ENCODE data around the gene B3GNT8. TPM values are rescaled to one million over a fixed set of nuclear protein-coding genes. Genes with fewer than 3 reads are reported as not detected.

The B3GNT8 gene
- 8.0 TPM for total RNA-seq

GRCh38 chr19:41426952-41427646 is at the start of gene B3GNT8:
TSS of gene B3GNT8 (minus strand) at chr19:41427374. CDS start at chr19:41426778, 596 bp downstream.

GRCh38 chr19:41442473-41443355 is 15.5 kb upstream of the B3GNT8 start, which contains the start of gene ERICH4:
TSS of gene ERICH4 (plus strand) at chr19:41443156. CDS start at chr19:41443170, 14 bp downstream.

GRCh38 chr19:41439441-41440222 is 12.5 kb upstream of the B3GNT8 start, which contains the start of gene DMAC2:
TSS of gene DMAC2 (minus strand) at chr19:41439912. CDS start at chr19:41439899, 13 bp downstream.

GRCh38 chr19:41397086-41398049 is 29.8 kb downstream of the B3GNT8 start, which contains the start of the genes BCKDHA and EXOSC5:
TSS of gene BCKDHA (plus strand) at chr19:41397818. CDS start at chr19:41397828, 10 bp downstream.
TSS of gene EXOSC5 (minus strand) at chr19:41397359. CDS start at chr19:41397328, 31 bp downstream.

GRCh38 chr19:41376241-41376997 is 50.8 kb downstream of the B3GNT8 start, which contains the start of gene TMEM91:
TSS of gene TMEM91 (plus strand) at chr19:41376533. CDS start at chr19:41378310, 1,777 bp downstream.

Small RNA genes lying within 50 kb of the gene (small RNA-seq; reads per million reads assigned to genes)
- not detected for gene RF00017 (ENCODE audit: low replicate concordance)

Other genes with a start within 250 kb of the B3GNT8 start
- 1.3 TPM for gene CYP2S1, start 234.2 kb downstream of the B3GNT8 start, total RNA-seq
- gene AXL, start 208.2 kb downstream of the B3GNT8 start, total RNA-seq = 48.8 TPM
- 152 TPM for gene HNRNPUL1, start 163.0 kb downstream of the B3GNT8 start, total RNA-seq
- gene CCDC97, start 117.2 kb downstream of the B3GNT8 start, total RNA-seq = 21.4 TPM
- gene TGFB1, start 73.5 kb downstream of the B3GNT8 start, total RNA-seq = 23.9 TPM
- 6.9 TPM for gene B9D2, start 63.2 kb downstream of the B3GNT8 start, total RNA-seq
- gene TMEM91, start 50.8 kb downstream of the B3GNT8 start, total RNA-seq = 15.5 TPM
- gene EXOSC5, start 30.0 kb downstream of the B3GNT8 start, total RNA-seq = 14.5 TPM
- 74.7 TPM for gene BCKDHA, start 29.6 kb downstream of the B3GNT8 start, total RNA-seq
- gene DMAC2, start 12.5 kb upstream of the B3GNT8 start, total RNA-seq = 30.4 TPM
- gene ERICH4, start 15.8 kb upstream of the B3GNT8 start, total RNA-seq = 0.64 TPM
- gene CEACAM21, start 148.8 kb upstream of the B3GNT8 start, total RNA-seq = 3.5 TPM
- 2.2 TPM for gene CEACAM4, start 199.7 kb upstream of the B3GNT8 start, total RNA-seq

All from metanephros (tissue), 2 donors.